HG03442 (cell line): ENCODE data around the gene RNF11.

ENCODE experiments used
- ATAC-seq: cut with Tn5 transposase; IDR thresholded peaks from one replicate; pipeline ENCODE4 v1.9.1; 2021; ENCODE audit warnings: mild to moderate bottlenecking, moderate library complexity; ENCODE audit not compliant: unreplicated experiment

Gene RNF11

GRCh38 chr1:51294566-51295184 lies 58.6 kb downstream of the RNF11 start:
- no peak for ATAC-seq

- no peak for ATAC-seq
Observed at GRCh38 chr1:51295926-51296325, 59.9 kb downstream of the RNF11 start.

GRCh38 chr1:51296383-51297357 lies 60.6 kb downstream of the RNF11 start:
- ATAC-seq = peak; percentile 54

- no peak for ATAC-seq
Observed at GRCh38 chr1:51297401-51298321, 61.6 kb downstream of the RNF11 start.

GRCh38 chr1:51298322-51298705 lies 62.2 kb downstream of the RNF11 start:
- ATAC-seq = no peak

GRCh38 chr1:51299185-51299885 lies 63.3 kb downstream of the RNF11 start:
- no peak for ATAC-seq

GRCh38 chr1:51299981-51300670 lies 64.1 kb downstream of the RNF11 start:
- ATAC-seq = no peak

GRCh38 chr1:51301152-51301843 lies 65.2 kb downstream of the RNF11 start:
- no peak for ATAC-seq

GRCh38 chr1:51301844-51302162 lies 65.7 kb downstream of the RNF11 start:
- ATAC-seq = no peak

- ATAC-seq = no peak
Observed at GRCh38 chr1:51302270-51302669, 66.2 kb downstream of the RNF11 start.

GRCh38 chr1:51302746-51303145 lies 66.7 kb downstream of the RNF11 start:
- ATAC-seq = no peak

GRCh38 chr1:51303315-51303714 lies 67.2 kb downstream of the RNF11 start:
- peak; percentile 7 for ATAC-seq

- peak; percentile 29 for ATAC-seq
Observed at GRCh38 chr1:51303751-51304251, 67.7 kb downstream of the RNF11 start.

GRCh38 chr1:51304360-51304759 lies 68.3 kb downstream of the RNF11 start:
- ATAC-seq = no peak

- no peak for ATAC-seq
Observed at GRCh38 chr1:51305371-51305823, 69.3 kb downstream of the RNF11 start.

- no peak for ATAC-seq
Observed at GRCh38 chr1:51306950-51307349, 70.9 kb downstream of the RNF11 start.

- no peak for ATAC-seq
Observed at GRCh38 chr1:51308636-51309035, 72.6 kb downstream of the RNF11 start.

- ATAC-seq = no peak
Observed at GRCh38 chr1:51309291-51309690, 73.2 kb downstream of the RNF11 start.
